Stimulated activated CD8-positive, alpha-beta memory T cell treated with anti-CD3 and anti-CD28 coated beads, Interleukin-15, amount 100 ng/mL, for 24 hours (primary cell): ENCODE results near the gene STX16.

Source experiments
- DNase-seq: peaks from one replicate; pipeline ENCODE4 v3.0.0-alpha.2; 2020; ENCODE audit warnings: low read depth

The STX16 gene

DNA sequence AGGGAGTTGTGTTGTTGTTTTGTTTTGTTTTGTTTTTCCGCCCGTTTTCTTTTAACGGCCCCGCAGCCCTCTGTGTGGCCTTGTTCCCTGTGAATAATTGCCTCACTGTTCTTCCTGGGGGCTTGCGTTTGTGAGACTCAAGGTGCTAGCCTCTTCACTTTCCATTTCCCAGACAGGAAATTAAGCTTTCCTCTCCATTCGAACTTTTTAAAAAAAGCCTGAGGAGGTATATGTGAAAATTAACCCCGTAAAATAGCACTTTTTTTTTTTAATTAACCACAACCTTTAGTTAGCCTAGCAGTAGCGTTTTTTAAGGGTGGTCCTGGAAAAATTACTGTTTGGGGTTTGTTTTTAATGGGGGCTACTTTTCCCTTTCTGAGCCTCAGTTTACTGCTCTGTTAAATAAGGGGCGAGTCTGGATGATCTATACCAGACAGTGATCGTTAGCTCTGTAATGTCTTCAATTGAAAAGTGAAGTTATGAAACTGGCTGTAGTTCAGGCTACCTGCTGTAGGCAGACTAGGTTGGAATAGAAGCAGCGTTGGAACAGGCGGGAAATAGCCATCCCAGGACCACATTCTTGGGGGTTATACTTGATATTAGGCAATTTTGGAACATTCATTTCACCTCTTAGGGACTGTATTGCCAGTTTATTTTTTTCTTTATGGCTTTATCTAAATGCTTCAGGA is 1.7 kb downstream of the STX16 start:
- DNase-seq, result no peak

DNA sequence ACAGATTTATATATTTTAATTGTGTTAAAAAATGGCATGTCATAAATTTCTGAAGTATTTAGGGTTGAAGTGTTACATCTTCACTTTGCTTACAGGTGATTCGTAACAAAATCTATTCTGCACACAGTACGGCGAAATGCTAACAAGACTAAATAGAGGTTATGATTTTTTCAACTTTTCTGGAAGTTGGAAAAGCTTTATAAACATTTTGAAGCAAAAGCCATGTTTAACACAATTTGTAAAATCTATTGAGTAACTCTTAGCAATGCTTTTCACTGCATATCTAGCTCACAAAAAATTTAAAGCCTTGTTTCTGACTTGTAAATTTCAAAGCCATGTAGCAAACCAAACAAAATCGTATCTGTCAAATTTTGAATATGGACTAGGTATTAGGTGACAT is 3.3 kb downstream of the STX16 start:
- DNase-seq, result no peak

GRCh38 chr20:58655328-58656107 is 4.4 kb downstream of the STX16 start:
- DNase-seq, result no peak

DNA sequence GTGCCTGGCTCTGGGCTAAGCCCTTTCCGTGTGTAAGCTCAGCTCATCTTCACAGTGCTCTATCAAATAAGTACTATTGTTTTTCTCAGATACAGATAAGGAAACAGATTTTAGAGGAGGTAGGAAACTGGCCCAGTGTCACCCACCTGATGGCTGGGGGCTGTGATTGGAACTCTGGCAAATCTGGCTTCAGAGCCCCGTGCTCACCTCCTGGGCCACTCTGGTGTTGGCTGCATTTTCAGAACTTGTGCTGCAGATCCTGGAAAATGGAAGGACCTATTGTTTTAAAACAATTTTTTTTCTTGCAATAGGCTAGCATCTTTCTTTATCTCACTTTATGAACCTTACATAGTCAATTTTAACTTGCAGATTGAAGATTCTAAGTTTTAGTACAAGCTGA is 5.7 kb downstream of the STX16 start:
- no peak for DNase-seq

GRCh38 chr20:58657262-58657661 is 6.2 kb downstream of the STX16 start:
- DNase-seq, result no peak

GRCh38 chr20:58657986-58658385 is 6.9 kb downstream of the STX16 start:
- no peak for DNase-seq

GRCh38 chr20:58658760-58659159 is 7.7 kb downstream of the STX16 start:
- no peak for DNase-seq

- no peak for DNase-seq
These were observed 8.8 kb downstream of the STX16 start for GRCh38 chr20:58659841-58660240.

DNA sequence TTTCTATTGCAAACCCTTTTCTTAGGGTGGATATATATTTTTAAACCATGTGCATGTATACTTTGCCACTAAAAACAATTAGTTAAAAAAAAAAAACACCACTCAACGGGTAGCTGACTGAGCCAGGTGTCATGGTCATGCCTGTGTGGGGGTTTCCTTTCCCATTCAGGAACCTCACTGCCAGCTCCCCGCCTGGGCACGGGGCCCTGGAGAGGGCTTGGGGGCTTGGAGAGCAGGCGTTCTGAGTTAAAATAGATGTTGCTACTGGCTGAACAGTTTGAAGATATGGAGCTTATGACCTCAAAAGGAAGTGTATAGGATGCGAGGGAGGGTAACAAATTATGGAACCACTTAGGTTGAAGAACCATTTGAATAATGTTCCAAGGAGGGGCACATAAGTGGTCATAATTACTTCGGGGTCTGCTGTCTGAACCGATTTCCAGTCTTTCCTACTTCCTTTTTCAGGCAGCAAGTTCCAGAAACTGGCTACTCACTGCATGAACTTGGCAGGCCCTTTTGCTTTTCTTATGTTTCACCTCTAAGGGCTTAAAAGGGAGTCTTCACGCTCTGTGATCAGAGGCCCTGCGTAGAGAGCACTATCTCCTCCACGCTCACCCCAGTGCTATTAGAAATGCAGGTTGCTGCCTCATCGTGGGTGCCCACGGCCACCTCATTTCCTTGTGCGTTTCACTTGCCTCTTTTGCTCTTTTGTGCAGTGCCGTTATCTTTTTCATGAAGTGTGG is 9.9 kb downstream of the STX16 start:
- no peak for DNase-seq

- no peak for DNase-seq
These were observed 10.8 kb downstream of the STX16 start for GRCh38 chr20:58661598-58662473.

DNA sequence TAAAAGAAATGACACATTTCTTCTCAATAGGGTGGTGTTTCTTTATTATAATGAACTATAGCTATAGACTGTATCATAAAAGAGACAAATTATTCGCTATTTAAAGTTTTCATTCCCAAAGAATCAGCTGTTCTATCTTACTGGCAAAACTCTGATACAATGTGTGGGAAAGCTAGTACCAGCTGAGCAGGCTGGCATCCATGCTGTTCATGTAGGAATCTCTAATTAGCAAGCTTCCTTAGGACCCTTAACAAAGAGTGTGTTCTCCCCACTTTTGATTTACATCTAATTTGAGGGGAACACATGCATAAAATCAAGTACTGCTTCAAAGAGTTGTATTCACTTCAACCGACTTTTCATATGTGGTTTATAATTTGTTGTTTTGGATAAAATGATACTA is 13.2 kb downstream of the STX16 start:
- no peak for DNase-seq

DNA sequence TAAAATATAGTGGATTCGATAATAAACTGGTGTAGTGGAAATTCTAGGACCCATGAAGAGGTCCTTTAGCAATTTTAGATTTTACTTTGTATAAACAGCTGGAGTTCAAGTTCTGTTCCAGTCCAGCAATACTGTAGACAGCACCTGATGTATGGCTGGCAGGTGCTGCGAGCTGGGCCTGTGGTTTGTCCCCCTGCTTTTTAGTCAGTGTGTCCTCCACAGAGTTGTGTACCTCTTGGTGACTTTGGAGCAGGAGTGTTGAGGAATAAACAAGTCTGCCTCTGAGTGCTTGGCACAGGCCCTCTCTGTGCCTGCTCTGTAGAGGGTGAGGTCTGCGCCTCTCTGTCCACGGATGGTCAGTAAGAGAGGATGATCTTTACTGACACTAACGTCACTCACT is 13.8 kb downstream of the STX16 start:
- DNase-seq, result no peak

GRCh38 chr20:58665606-58666005 is 14.5 kb downstream of the STX16 start:
- no peak for DNase-seq

DNA sequence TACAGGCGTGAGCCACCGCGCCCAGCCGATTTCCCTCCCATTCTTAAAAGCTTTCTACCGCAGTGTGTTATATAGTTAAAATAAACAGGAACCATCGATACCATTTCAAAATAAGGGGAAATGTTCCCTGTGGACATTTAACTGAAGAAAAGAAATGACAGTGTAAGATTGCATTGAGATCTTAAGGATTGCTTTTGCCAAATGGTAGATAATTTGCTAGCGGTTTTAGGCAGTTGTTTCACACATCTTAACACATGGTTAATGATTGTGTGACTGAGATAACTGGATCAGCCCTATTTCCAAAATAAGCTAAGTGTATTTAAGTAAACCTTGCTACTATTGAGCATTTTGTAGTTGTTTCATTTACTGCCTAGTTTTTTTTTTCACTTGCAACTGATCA is 15.6 kb downstream of the STX16 start:
- no peak for DNase-seq

DNA sequence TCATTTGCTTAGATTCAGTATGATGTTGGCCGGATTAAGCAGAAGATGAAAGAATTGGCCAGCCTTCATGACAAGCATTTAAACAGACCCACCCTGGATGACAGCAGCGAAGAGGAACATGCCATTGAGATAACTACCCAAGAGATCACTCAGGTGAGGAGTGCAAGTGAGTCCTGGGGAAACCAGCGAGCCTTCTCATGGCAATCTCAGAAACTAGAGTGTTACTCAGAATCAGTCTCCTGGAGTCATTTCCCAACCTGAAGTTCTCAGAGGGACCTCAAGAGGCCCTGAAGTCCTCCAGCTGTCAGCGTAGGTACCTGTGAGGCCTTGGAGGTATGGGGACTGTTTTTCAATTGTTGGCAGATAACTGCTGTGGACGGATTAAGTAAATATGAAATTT is 16.9 kb downstream of the STX16 start:
- DNase-seq, result no peak

DNA sequence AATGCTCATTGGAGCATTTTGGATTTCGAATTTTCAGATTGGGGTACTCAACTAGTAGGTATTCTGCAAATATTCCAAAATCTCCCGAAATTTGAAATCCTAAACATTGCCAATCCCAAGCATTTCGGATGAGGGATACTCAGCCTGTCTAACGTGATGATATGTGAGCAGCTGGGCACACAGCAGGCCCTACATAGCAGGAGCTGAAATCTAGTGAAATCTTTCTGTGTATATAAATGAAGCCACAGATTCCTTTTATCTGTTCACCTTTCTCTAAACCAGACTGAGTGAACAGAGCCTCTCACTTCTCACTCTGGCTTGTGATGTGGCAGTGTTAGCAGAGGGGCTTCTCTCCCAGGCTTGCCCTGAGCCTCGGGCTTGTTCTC is 17.8 kb downstream of the STX16 start:
- DNase-seq, result no peak

- DNase-seq, result no peak
These were observed 18.4 kb downstream of the STX16 start for GRCh38 chr20:58669287-58670006.

GRCh38 chr20:58670102-58670501 is 19.0 kb downstream of the STX16 start:
- DNase-seq, result no peak

- DNase-seq, result no peak
These were observed 19.6 kb downstream of the STX16 start for GRCh38 chr20:58670659-58671058.

GRCh38 chr20:58673119-58673518 is 22.0 kb downstream of the STX16 start:
- DNase-seq, result no peak

DNA sequence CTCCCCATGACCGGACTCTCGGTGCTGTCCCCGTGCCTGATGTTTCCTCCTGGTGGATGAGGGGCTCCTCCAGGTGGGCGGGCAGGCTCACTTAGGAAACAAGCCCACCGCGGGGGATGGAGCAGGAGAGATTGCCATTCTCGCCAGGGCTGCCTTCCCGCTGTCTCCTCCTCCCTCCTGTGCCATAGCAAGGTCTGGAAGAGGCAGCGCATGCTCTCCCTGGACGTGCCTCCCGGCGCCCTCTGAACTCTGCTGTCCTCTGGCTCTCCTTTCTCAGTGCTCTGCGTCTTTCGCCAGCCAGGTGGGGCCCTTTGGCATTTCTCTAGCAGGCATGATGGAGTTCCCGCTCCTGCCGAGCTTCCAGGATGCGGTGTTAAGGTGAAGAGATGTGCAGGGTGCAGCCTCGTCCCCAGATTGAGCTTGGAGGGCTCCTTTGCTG is 24.1 kb downstream of the STX16 start:
- DNase-seq, result no peak
